ENCODE measurements around the gene HP. TPM values are rescaled to one million over a fixed set of nuclear protein-coding genes. Genes with fewer than 3 reads are reported as not detected.

Gene HP
- total and polyA plus RNA-seq, 2 of the 13 experiments (the other 11 are each of a cell fraction or from before 2014, with no cell fraction given): 387 to 524 TPM

- no peak for TF ChIP-seq ESRRA (CRISPR knock-in tag; IDR thresholded peaks at IDR 0.05; ENCODE audit: low read depth)
- no peak for TF ChIP-seq SCMH1 (CRISPR knock-in tag; IDR thresholded peaks at IDR 0.05; ENCODE audit: borderline replicate concordance)
- TF ChIP-seq ZSCAN29 (CRISPR knock-in tag; conservative IDR thresholded peaks at IDR 0.05): 0 out of 2 replicates have a peak, but pooled peaks have one; percentile 41
- TF ChIP-seq ATF7-NPFF (CRISPR knock-in tag; IDR thresholded peaks at IDR 0.05; ENCODE audit: low read depth): no peak
- TF ChIP-seq ETV6 (CRISPR knock-in tag; conservative IDR thresholded peaks at IDR 0.05): no peak
- no peak for TF ChIP-seq NR1H2 (CRISPR knock-in tag; IDR thresholded peaks at IDR 0.05; ENCODE audit: borderline replicate concordance, low read depth)
- TF ChIP-seq HNF4G (IDR thresholded peaks at IDR 0.05; ENCODE audit: borderline replicate concordance, low read depth, low read length): peak; percentile 82
- peak; percentile 57; the same call in 1 of the 2 replicates for TF ChIP-seq HNF4G (CRISPR knock-in tag; IDR thresholded peaks at IDR 0.05; ENCODE audit: borderline replicate concordance, low read depth)
- TF ChIP-seq ZNF614 (CRISPR knock-in tag; IDR thresholded peaks at IDR 0.05; ENCODE audit: borderline replicate concordance): no peak
- no peak for TF ChIP-seq RNF219 (CRISPR knock-in tag; IDR thresholded peaks at IDR 0.05)
- TF ChIP-seq PRDM10 (CRISPR knock-in tag; IDR thresholded peaks at IDR 0.05; ENCODE audit: low read depth): no peak; the same call in 1 of the 2 replicates
- no peak for TF ChIP-seq TCF12 (IDR thresholded peaks at IDR 0.05)
- no peak for TF ChIP-seq TCF12 (CRISPR knock-in tag; IDR thresholded peaks at IDR 0.05)
- TF ChIP-seq KIAA2018 (CRISPR knock-in tag; IDR thresholded peaks at IDR 0.05; ENCODE audit: borderline replicate concordance): no peak
- no peak for TF ChIP-seq U2AF2 (IDR thresholded peaks at IDR 0.05; ENCODE audit: low read depth, low read length)
- no peak for TF ChIP-seq ZFP1 (CRISPR knock-in tag; IDR thresholded peaks at IDR 0.05)
Measured at GRCh38 chr16:72083778-72084404, 29.6 kb downstream of the HP start (continued).

Data from HepG2 (cell line).